Measurements from ENCODE around the gene GYS1.

Gene GYS1

GRCh38 chr19:48959341-48960239 is 33.5 kb downstream of the GYS1 start:
- Histone ChIP-seq H3K36me3 (ENCODE audit: control insufficient read depth in 1 of 2, insufficient read depth in 2 of 2, low read length in 2 of 2) (peaks cover 0 to 15% of the 10 kb centered on the region in 2 donors), H3K9me3 (ENCODE audit: control insufficient read depth in 1 of 2, low read length in 2 of 2) (no peaks in the 10 kb centered on the region), H3K4me1 (ENCODE audit: control insufficient read depth in 1 of 2, insufficient read depth in 2 of 2, low read length in 2 of 2) (peaks cover 19 to 30% of the 10 kb centered on the region in 2 donors), H3K27ac (ENCODE audit: low read length) (no peak overlapping the region), H3K4me3 (ENCODE audit: low read depth in 1 of 2, low read length in 2 of 2) (no peak overlapping the region), H3K27me3 (ENCODE audit: low read depth, low read length) (no peaks in the 10 kb centered on the region)

- H3K27me3 ChIP-seq (ENCODE audit: low read depth, low read length): no peaks in the 10 kb centered on the region
Measured at GRCh38 chr19:48958006-48958405, 35.1 kb downstream of the GYS1 start.

GRCh38 chr19:48955308-48955958 is 37.7 kb downstream of the GYS1 start:
- peak overlapping the region; percentile 85 to 86 for H3K4me3 ChIP-seq (ENCODE audit: low read depth in 1 of 2, low read length in 2 of 2)
- H3K36me3 ChIP-seq (ENCODE audit: control insufficient read depth in 1 of 2, insufficient read depth in 2 of 2, low read length in 2 of 2): no peaks in the 10 kb centered on the region
- peak overlapping the region; percentile 86 for H3K27ac ChIP-seq (ENCODE audit: low read length)
- H3K9me3 ChIP-seq (ENCODE audit: control insufficient read depth in 1 of 2, low read length in 2 of 2): no peaks in the 10 kb centered on the region
- no peaks in the 10 kb centered on the region for H3K27me3 ChIP-seq (ENCODE audit: low read depth, low read length)
- H3K4me1 ChIP-seq (ENCODE audit: control insufficient read depth in 1 of 2, insufficient read depth in 2 of 2, low read length in 2 of 2): peaks cover 11 to 13% of the 10 kb centered on the region in 2 donors

More at GRCh38 chr19:48958006-48958405, 35.1 kb downstream of the GYS1 start:
- Histone ChIP-seq H3K4me1 (ENCODE audit: control insufficient read depth in 1 of 2, insufficient read depth in 2 of 2, low read length in 2 of 2) (peaks cover 11 to 14% of the 10 kb centered on the region in 2 donors), H3K9me3 (ENCODE audit: control insufficient read depth in 1 of 2, low read length in 2 of 2) (no peaks in the 10 kb centered on the region), H3K4me3 (ENCODE audit: low read depth in 1 of 2, low read length in 2 of 2) (no peak overlapping the region), H3K36me3 (ENCODE audit: control insufficient read depth in 1 of 2, insufficient read depth in 2 of 2, low read length in 2 of 2) (no peaks in the 10 kb centered on the region), H3K27ac (ENCODE audit: low read length) (no peak overlapping the region)

- no peaks in the 10 kb centered on the region for H3K9me3 ChIP-seq (ENCODE audit: control insufficient read depth in 1 of 2, low read length in 2 of 2)
- peaks cover 11 to 13% of the 10 kb centered on the region in 2 donors for H3K4me1 ChIP-seq (ENCODE audit: control insufficient read depth in 1 of 2, insufficient read depth in 2 of 2, low read length in 2 of 2)
- H3K27ac ChIP-seq (ENCODE audit: low read length): peak within 1 kb of the TSS; percentile 86
- peak within 1 kb of the TSS; percentile 85 to 86 for H3K4me3 ChIP-seq (ENCODE audit: low read depth in 1 of 2, low read length in 2 of 2)
- no peaks in the 10 kb centered on the region for H3K27me3 ChIP-seq (ENCODE audit: low read depth, low read length)
- H3K36me3 ChIP-seq (ENCODE audit: control insufficient read depth in 1 of 2, insufficient read depth in 2 of 2, low read length in 2 of 2): no peaks in the 10 kb centered on the region
Measured at GRCh38 chr19:48954595-48955307, 38.4 kb downstream of the GYS1 start, which contains the start of gene BAX. Gene BAX, plus strand, starts transcription at chr19:48954875. Its CDS starts 54 bp downstream, at chr19:48954929.

- Histone ChIP-seq H3K9me3 (ENCODE audit: control insufficient read depth in 1 of 2, low read length in 2 of 2) (no peaks in the 10 kb centered on the region), H3K4me1 (ENCODE audit: control insufficient read depth in 1 of 2, insufficient read depth in 2 of 2, low read length in 2 of 2) (peaks cover 11 to 13% of the 10 kb centered on the region in 2 donors), H3K27ac (ENCODE audit: low read length) (peak overlapping the region; percentile 62), H3K4me3 (ENCODE audit: low read depth in 1 of 2, low read length in 2 of 2) (peak overlapping the region; percentile 85 to 86), H3K27me3 (ENCODE audit: low read depth, low read length) (no peaks in the 10 kb centered on the region), H3K36me3 (ENCODE audit: control insufficient read depth in 1 of 2, insufficient read depth in 2 of 2, low read length in 2 of 2) (no peaks in the 10 kb centered on the region)
Measured at GRCh38 chr19:48953990-48954594, 39.0 kb downstream of the GYS1 start.

- Histone ChIP-seq H3K36me3 (ENCODE audit: control insufficient read depth in 1 of 2, insufficient read depth in 2 of 2, low read length in 2 of 2) (no peaks in the 10 kb centered on the region), H3K4me1 (ENCODE audit: control insufficient read depth in 1 of 2, insufficient read depth in 2 of 2, low read length in 2 of 2) (peaks cover 11 to 13% of the 10 kb centered on the region in 2 donors), H3K9me3 (ENCODE audit: control insufficient read depth in 1 of 2, low read length in 2 of 2) (no peaks in the 10 kb centered on the region), H3K4me3 (ENCODE audit: low read depth in 1 of 2, low read length in 2 of 2) (no peak overlapping the region), H3K27me3 (ENCODE audit: low read depth, low read length) (no peaks in the 10 kb centered on the region), H3K27ac (ENCODE audit: low read length) (no peak overlapping the region)
Measured at GRCh38 chr19:48953141-48953540, 40.0 kb downstream of the GYS1 start.

- H3K27ac ChIP-seq (ENCODE audit: low read length): no peak overlapping the region
- H3K4me3 ChIP-seq (ENCODE audit: low read depth in 1 of 2, low read length in 2 of 2): no peak overlapping the region
- peaks cover 8 to 9% of the 10 kb centered on the region in 2 donors for H3K4me1 ChIP-seq (ENCODE audit: control insufficient read depth in 1 of 2, insufficient read depth in 2 of 2, low read length in 2 of 2)
- no peaks in the 10 kb centered on the region for H3K9me3 ChIP-seq (ENCODE audit: control insufficient read depth in 1 of 2, low read length in 2 of 2)
- no peaks in the 10 kb centered on the region for H3K36me3 ChIP-seq (ENCODE audit: control insufficient read depth in 1 of 2, insufficient read depth in 2 of 2, low read length in 2 of 2)
- no peaks in the 10 kb centered on the region for H3K27me3 ChIP-seq (ENCODE audit: low read depth, low read length)
Measured at GRCh38 chr19:48950830-48951519, 42.1 kb downstream of the GYS1 start.

- H3K4me1 ChIP-seq (ENCODE audit: control insufficient read depth in 1 of 2, insufficient read depth in 2 of 2, low read length in 2 of 2): peaks cover 0 to under 1% of the 10 kb centered on the region in 2 donors
Measured at GRCh38 chr19:48950159-48950558, 43.0 kb downstream of the GYS1 start.

GRCh38 chr19:48947258-48947542 is 45.9 kb downstream of the GYS1 start:
- Histone ChIP-seq H3K27ac (ENCODE audit: low read length) (no peak overlapping the region), H3K36me3 (ENCODE audit: control insufficient read depth in 1 of 2, insufficient read depth in 2 of 2, low read length in 2 of 2) (no peaks in the 10 kb centered on the region), H3K4me1 (ENCODE audit: control insufficient read depth in 1 of 2, insufficient read depth in 2 of 2, low read length in 2 of 2) (no peaks in the 10 kb centered on the region), H3K4me3 (ENCODE audit: low read depth in 1 of 2, low read length in 2 of 2) (no peak overlapping the region), H3K9me3 (ENCODE audit: control insufficient read depth in 1 of 2, low read length in 2 of 2) (no peaks in the 10 kb centered on the region), H3K27me3 (ENCODE audit: low read depth, low read length) (no peaks in the 10 kb centered on the region)

More at GRCh38 chr19:48950159-48950558, 43.0 kb downstream of the GYS1 start:
- H3K4me3 ChIP-seq (ENCODE audit: low read depth in 1 of 2, low read length in 2 of 2): no peak overlapping the region
- no peaks in the 10 kb centered on the region for H3K9me3 ChIP-seq (ENCODE audit: control insufficient read depth in 1 of 2, low read length in 2 of 2)
- H3K36me3 ChIP-seq (ENCODE audit: control insufficient read depth in 1 of 2, insufficient read depth in 2 of 2, low read length in 2 of 2): no peaks in the 10 kb centered on the region
- no peak overlapping the region for H3K27ac ChIP-seq (ENCODE audit: low read length)
- no peaks in the 10 kb centered on the region for H3K27me3 ChIP-seq (ENCODE audit: low read depth, low read length)

- Histone ChIP-seq H3K9me3 (ENCODE audit: control insufficient read depth in 1 of 2, low read length in 2 of 2) (no peaks in the 10 kb centered on the region), H3K4me1 (ENCODE audit: control insufficient read depth in 1 of 2, insufficient read depth in 2 of 2, low read length in 2 of 2) (no peaks in the 10 kb centered on the region), H3K27me3 (ENCODE audit: low read depth, low read length) (no peaks in the 10 kb centered on the region), H3K4me3 (ENCODE audit: low read depth in 1 of 2, low read length in 2 of 2) (no peak overlapping the region), H3K36me3 (ENCODE audit: control insufficient read depth in 1 of 2, insufficient read depth in 2 of 2, low read length in 2 of 2) (no peaks in the 10 kb centered on the region), H3K27ac (ENCODE audit: low read length) (no peak overlapping the region)
Measured at GRCh38 chr19:48946463-48947257, 46.4 kb downstream of the GYS1 start.

Data from muscle layer of duodenum (tissue), 2 donors.